ENCODE data around the gene TMEM161A. TPM values are rescaled to one million over a fixed set of nuclear protein-coding genes. Genes with fewer than 3 reads are reported as not detected.
"Not testable (repeated sequence)": the region's sequence is repeated elsewhere in the genome, so short reads cannot be mapped to it uniquely, and the experiment has no call there.

The TMEM161A gene
- total and polyA plus RNA-seq, 4 donors = 7.6 to 53.3 (median 14.9) TPM

- H3K4me1 ChIP-seq (ENCODE audit: control insufficient read depth in 1 of 2, insufficient read depth in 2 of 2, low read length in 2 of 2); H3K27ac ChIP-seq (ENCODE audit: low read depth in 1 of 2, low read length in 2 of 2); DNase-seq; ATAC-seq (ENCODE audit: low FRiP score); H3K9me3 ChIP-seq (ENCODE audit: control insufficient read depth, low read length); H3K36me3 ChIP-seq (ENCODE audit: control insufficient read depth in 1 of 2, insufficient read depth in 2 of 2, low read length in 1 of 2); H3K27me3 ChIP-seq (ENCODE audit: control insufficient read depth in 1 of 2, insufficient read depth in 2 of 2, low read length in 1 of 2); H3K4me3 ChIP-seq (ENCODE audit: low read length in 2 of 2): not testable (repeated sequence)
- intact Hi-C loops (cut with DNase I) = loop anchor here (5.0 kb wide), 2 partner anchors 73 to 103 kb away; partner anchors contain the start of genes ARMC6 (in 1 of the 2), SLC25A42 (in 1 of the 2) and SUGP2 (in 1 of the 2)
- WGBS, 2 donors = 81 to 92% methylated on average over 6 of the region's 6 CpGs
Measured at GRCh38 chr19:19135713-19136112, 2.6 kb downstream of the TMEM161A start.

DNA sequence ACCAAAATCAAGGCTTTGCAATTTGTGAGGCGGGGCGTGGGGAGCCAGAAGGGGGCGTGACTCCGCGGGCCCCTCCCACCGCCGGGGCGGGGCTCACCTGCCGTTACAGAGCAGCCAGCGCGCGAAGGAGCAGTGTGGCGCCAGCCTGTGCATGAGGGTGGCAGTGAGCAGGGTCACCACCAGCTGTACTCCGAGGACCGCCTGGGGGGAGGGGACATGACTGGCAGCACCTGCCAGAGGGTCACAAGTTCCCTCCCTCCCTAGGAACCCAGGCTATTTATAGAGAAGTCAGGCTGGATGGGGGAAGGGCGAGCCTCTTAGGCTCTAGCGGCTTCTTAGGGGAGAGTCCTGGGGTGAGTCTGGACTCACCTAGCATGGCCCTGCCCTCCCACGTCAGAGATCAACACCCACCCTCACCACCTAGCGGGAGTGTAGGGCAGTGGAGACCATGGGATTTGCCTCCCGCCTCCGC lies 3.6 kb downstream of the TMEM161A start:
- DNase-seq (no peak), ATAC-seq (ENCODE audit: low FRiP score) (no peak)
- H3K27ac ChIP-seq (ENCODE audit: low read depth in 1 of 2, low read length in 2 of 2) = no peak overlapping the region
- H3K36me3 ChIP-seq (ENCODE audit: control insufficient read depth in 1 of 2, insufficient read depth in 2 of 2, low read length in 1 of 2) = peaks cover 0 to 1% of the 10 kb centered on the region in 2 donors
- 21 to 26% methylated on average over 21 of the region's 21 CpGs for WGBS, 2 donors
- no peak overlapping the region for H3K4me3 ChIP-seq (ENCODE audit: low read length in 2 of 2)
- H3K4me1 ChIP-seq (ENCODE audit: control insufficient read depth in 1 of 2, insufficient read depth in 2 of 2, low read length in 2 of 2) = no peaks in the 10 kb centered on the region
- peaks cover 3% of the 10 kb centered on the region for H3K9me3 ChIP-seq (ENCODE audit: control insufficient read depth, low read length)
- intact Hi-C loops (cut with DNase I) = loop anchor here (5.0 kb wide), 2 partner anchors 72 to 102 kb away; partner anchors contain the start of genes ARMC6 (in 1 of the 2), SLC25A42 (in 1 of the 2) and SUGP2 (in 1 of the 2)
- H3K27me3 ChIP-seq (ENCODE audit: control insufficient read depth in 1 of 2, insufficient read depth in 2 of 2, low read length in 1 of 2) = no peaks in the 10 kb centered on the region

DNA sequence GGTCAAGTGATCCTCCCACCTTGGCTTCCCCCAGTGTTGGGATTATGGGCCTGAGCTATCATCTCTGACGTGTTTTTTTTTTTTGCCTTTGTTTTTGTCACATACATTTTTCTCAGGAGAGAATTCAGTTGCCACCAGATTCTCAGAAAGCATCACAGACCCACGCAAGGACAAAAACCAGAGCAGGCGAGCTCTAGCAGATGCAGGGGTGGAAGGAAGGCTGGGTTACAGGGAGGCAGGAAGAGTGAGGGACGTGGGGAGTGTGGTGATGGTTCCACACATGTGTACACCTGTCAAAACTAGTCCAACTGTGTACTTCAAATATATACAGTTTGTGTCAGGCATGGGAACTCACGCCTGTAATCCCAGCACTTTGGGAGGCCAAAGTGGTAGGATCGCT lies 4.3 kb downstream of the TMEM161A start:
- no peak for DNase-seq
- no peaks in the 10 kb centered on the region for H3K4me1 ChIP-seq (ENCODE audit: control insufficient read depth in 1 of 2, insufficient read depth in 2 of 2, low read length in 2 of 2)
- intact Hi-C loops (cut with DNase I) = no loop called here
- H3K4me3 ChIP-seq (ENCODE audit: low read length in 2 of 2) = no peak overlapping the region
- H3K36me3 ChIP-seq (ENCODE audit: control insufficient read depth in 1 of 2, insufficient read depth in 2 of 2, low read length in 1 of 2) = peaks cover 0 to 1% of the 10 kb centered on the region in 2 donors
- no peaks in the 10 kb centered on the region for H3K27me3 ChIP-seq (ENCODE audit: control insufficient read depth in 1 of 2, insufficient read depth in 2 of 2, low read length in 1 of 2)
- no peak overlapping the region for H3K27ac ChIP-seq (ENCODE audit: low read depth in 1 of 2, low read length in 2 of 2)
- 90 to 92% methylated on average over 6 of the region's 6 CpGs for WGBS, 2 donors
- peaks cover 3% of the 10 kb centered on the region for H3K9me3 ChIP-seq (ENCODE audit: control insufficient read depth, low read length)
- ATAC-seq (ENCODE audit: low FRiP score) = no peak

GRCh38 chr19:19132912-19133311 lies 5.4 kb downstream of the TMEM161A start:
- no peaks in the 10 kb centered on the region for H3K4me1 ChIP-seq (ENCODE audit: control insufficient read depth in 1 of 2, insufficient read depth in 2 of 2, low read length in 2 of 2)
- H3K27me3 ChIP-seq (ENCODE audit: control insufficient read depth in 1 of 2, insufficient read depth in 2 of 2, low read length in 1 of 2) = no peaks in the 10 kb centered on the region
- DNase-seq = no peak
- H3K27ac ChIP-seq (ENCODE audit: low read depth in 1 of 2, low read length in 2 of 2) = no peak overlapping the region
- peaks cover 0 to 1% of the 10 kb centered on the region in 2 donors for H3K36me3 ChIP-seq (ENCODE audit: control insufficient read depth in 1 of 2, insufficient read depth in 2 of 2, low read length in 1 of 2)
- WGBS, 2 donors = 97% methylated on average over 12 of the region's 12 CpGs
- peaks cover 3% of the 10 kb centered on the region for H3K9me3 ChIP-seq (ENCODE audit: control insufficient read depth, low read length)
- no peak for ATAC-seq (ENCODE audit: low FRiP score)
- no peak overlapping the region for H3K4me3 ChIP-seq (ENCODE audit: low read length in 2 of 2)
- intact Hi-C loops (cut with DNase I) = no loop called here

GRCh38 chr19:19131989-19132388 lies 6.3 kb downstream of the TMEM161A start:
- Histone ChIP-seq H3K27ac (ENCODE audit: low read depth in 1 of 2, low read length in 2 of 2) (no peak overlapping the region), H3K9me3 (ENCODE audit: control insufficient read depth, low read length) (peaks cover 3% of the 10 kb centered on the region), H3K27me3 (ENCODE audit: control insufficient read depth in 1 of 2, insufficient read depth in 2 of 2, low read length in 1 of 2) (no peaks in the 10 kb centered on the region), H3K4me3 (ENCODE audit: low read length in 2 of 2) (no peak overlapping the region), H3K36me3 (ENCODE audit: control insufficient read depth in 1 of 2, insufficient read depth in 2 of 2, low read length in 1 of 2) (peaks cover 0 to 1% of the 10 kb centered on the region in 2 donors), H3K4me1 (ENCODE audit: control insufficient read depth in 1 of 2, insufficient read depth in 2 of 2, low read length in 2 of 2) (no peaks in the 10 kb centered on the region)
- DNase-seq (no peak), ATAC-seq (ENCODE audit: low FRiP score) (no peak)
- intact Hi-C loops (cut with DNase I) = no loop called here
- 74 to 92% methylated on average over 3 of the region's 3 CpGs for WGBS, 2 donors

DNA sequence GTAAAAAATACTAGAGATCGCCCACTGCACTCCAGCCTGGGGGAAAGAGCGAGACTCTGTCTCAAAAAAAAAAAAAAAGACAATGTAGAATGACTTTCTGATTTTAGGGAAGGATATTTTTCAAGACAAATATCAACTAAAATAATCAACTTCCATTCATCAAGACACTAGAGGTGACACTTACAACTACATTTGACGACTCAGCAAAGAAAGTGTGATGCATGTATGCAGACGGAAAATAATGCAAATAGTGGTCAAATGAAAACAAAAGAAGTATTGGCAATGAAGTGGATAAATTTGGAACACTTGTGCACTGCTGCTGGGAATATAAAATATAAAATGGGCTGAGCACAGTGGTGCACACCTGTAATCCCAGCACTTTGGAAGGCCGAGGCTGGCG lies 12.2 kb downstream of the TMEM161A start:
- no peaks in the 10 kb centered on the region for H3K36me3 ChIP-seq (ENCODE audit: control insufficient read depth in 1 of 2, insufficient read depth in 2 of 2, low read length in 1 of 2)
- no peaks in the 10 kb centered on the region for H3K9me3 ChIP-seq (ENCODE audit: control insufficient read depth, low read length)
- H3K4me3 ChIP-seq (ENCODE audit: low read length in 2 of 2) = no peak overlapping the region
- H3K27ac ChIP-seq (ENCODE audit: low read depth in 1 of 2, low read length in 2 of 2) = no peak overlapping the region
- intact Hi-C loops (cut with DNase I) = no loop called here
- no peaks in the 10 kb centered on the region for H3K27me3 ChIP-seq (ENCODE audit: control insufficient read depth in 1 of 2, insufficient read depth in 2 of 2, low read length in 1 of 2)
- no peak for DNase-seq
- ATAC-seq (ENCODE audit: low FRiP score) = no peak
- WGBS, 2 donors = 89 to 95% methylated on average over 6 of the region's 6 CpGs
- H3K4me1 ChIP-seq (ENCODE audit: control insufficient read depth in 1 of 2, insufficient read depth in 2 of 2, low read length in 2 of 2) = no peaks in the 10 kb centered on the region

DNA sequence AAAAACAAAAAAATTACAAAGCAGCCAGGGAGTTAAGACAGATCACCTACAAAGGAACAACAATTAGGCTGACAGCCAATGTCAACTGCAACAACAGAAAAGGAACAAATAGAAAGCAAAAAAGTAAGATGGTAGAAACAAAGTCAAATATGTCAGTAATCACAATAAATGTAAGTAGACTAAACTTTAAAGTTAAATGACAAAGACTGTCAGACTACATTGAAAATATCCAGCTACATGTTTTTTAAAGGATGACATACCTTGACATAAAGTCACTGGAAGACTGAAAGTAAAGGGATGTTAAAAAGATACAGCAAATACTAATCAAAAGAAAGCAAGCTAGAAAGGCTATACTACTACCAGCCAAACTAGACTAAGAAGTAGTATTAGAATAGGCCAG lies 14.9 kb downstream of the TMEM161A start:
- Histone ChIP-seq H3K4me3 (ENCODE audit: low read length in 2 of 2) (no peak overlapping the region), H3K36me3 (ENCODE audit: control insufficient read depth in 1 of 2, insufficient read depth in 2 of 2, low read length in 1 of 2) (peaks cover 0 to 3% of the 10 kb centered on the region in 2 donors), H3K9me3 (ENCODE audit: control insufficient read depth, low read length) (no peaks in the 10 kb centered on the region), H3K27ac (ENCODE audit: low read depth in 1 of 2, low read length in 2 of 2) (no peak overlapping the region), H3K27me3 (ENCODE audit: control insufficient read depth in 1 of 2, insufficient read depth in 2 of 2, low read length in 1 of 2) (no peaks in the 10 kb centered on the region), H3K4me1 (ENCODE audit: control insufficient read depth in 1 of 2, insufficient read depth in 2 of 2, low read length in 2 of 2) (no peaks in the 10 kb centered on the region)
- DNase-seq (no peak), ATAC-seq (ENCODE audit: low FRiP score) (no peak)
- intact Hi-C loops (cut with DNase I) = no loop called here

- no peak for ATAC-seq (ENCODE audit: low FRiP score)
Measured at GRCh38 chr19:19122902-19123301, 15.4 kb downstream of the TMEM161A start.

DNA sequence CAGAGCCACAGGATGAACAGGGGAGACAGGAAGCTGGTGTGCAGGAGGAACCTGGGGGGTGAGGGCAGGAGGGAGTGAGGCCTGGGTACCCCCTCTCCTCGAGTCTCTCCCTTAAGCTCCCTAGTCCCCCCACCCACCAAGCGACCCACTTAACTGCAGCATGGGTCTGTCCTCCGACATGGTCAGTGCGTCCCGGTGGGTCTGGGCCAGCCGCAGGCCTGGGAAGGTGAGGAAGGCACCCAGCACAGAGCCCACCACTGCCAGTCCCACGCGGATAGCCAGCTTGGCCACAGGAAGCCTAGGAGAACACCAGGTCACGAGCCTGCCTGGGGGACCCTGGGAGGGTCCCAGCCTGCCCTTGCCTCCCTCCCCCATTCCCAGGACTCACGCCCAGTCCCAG lies 16.9 kb downstream of the TMEM161A start:
- 92 to 94% methylated on average over 10 of the region's 10 CpGs for WGBS, 2 donors
- intact Hi-C loops (cut with DNase I) = no loop called here
- Histone ChIP-seq H3K4me3 (ENCODE audit: low read length in 2 of 2) (no peak overlapping the region), H3K9me3 (ENCODE audit: control insufficient read depth, low read length) (no peaks in the 10 kb centered on the region), H3K27me3 (ENCODE audit: control insufficient read depth in 1 of 2, insufficient read depth in 2 of 2, low read length in 1 of 2) (no peaks in the 10 kb centered on the region), H3K36me3 (ENCODE audit: control insufficient read depth in 1 of 2, insufficient read depth in 2 of 2, low read length in 1 of 2) (peaks cover 0 to 3% of the 10 kb centered on the region in 2 donors), H3K27ac (ENCODE audit: low read depth in 1 of 2, low read length in 2 of 2) (no peak overlapping the region), H3K4me1 (ENCODE audit: control insufficient read depth in 1 of 2, insufficient read depth in 2 of 2, low read length in 2 of 2) (no peaks in the 10 kb centered on the region)
- ATAC-seq (ENCODE audit: low FRiP score) (no peak), DNase-seq (no peak)

More at GRCh38 chr19:19122902-19123301, 15.4 kb downstream of the TMEM161A start:
- 94 to 96% methylated on average over 1 of the region's 1 CpG for WGBS, 2 donors
- peaks cover 0 to 3% of the 10 kb centered on the region in 2 donors for H3K36me3 ChIP-seq (ENCODE audit: control insufficient read depth in 1 of 2, insufficient read depth in 2 of 2, low read length in 1 of 2)
- H3K4me1 ChIP-seq (ENCODE audit: control insufficient read depth in 1 of 2, insufficient read depth in 2 of 2, low read length in 2 of 2) = no peaks in the 10 kb centered on the region
- H3K27ac ChIP-seq (ENCODE audit: low read depth in 1 of 2, low read length in 2 of 2) = no peak overlapping the region
- DNase-seq = no peak
- no peaks in the 10 kb centered on the region for H3K9me3 ChIP-seq (ENCODE audit: control insufficient read depth, low read length)
- intact Hi-C loops (cut with DNase I) = no loop called here
- H3K4me3 ChIP-seq (ENCODE audit: low read length in 2 of 2) = no peak overlapping the region
- H3K27me3 ChIP-seq (ENCODE audit: control insufficient read depth in 1 of 2, insufficient read depth in 2 of 2, low read length in 1 of 2) = no peaks in the 10 kb centered on the region

Measured in aorta (tissue), 5 donors.